Calu3 (cell line): Measurements from ENCODE around the gene DNAJC12. TPM values are rescaled to one million over a fixed set of nuclear protein-coding genes. Genes with fewer than 3 reads are reported as not detected.

ENCODE experiments used
- BruUV-seq: library from RNA; stranded (reverse); fragments of 400-500 nt; replicated peaks from 2 replicates; lab custom pipeline; 2021; lab: Mats Ljungman, UMichigan
- CTCF ChIA-PET: fragments of 300-600 bp; sonication (Branson Sonifier 250); formaldehyde crosslinking; loops from one replicate; lab custom pipeline; 2022; ENCODE audit warnings: antibody characterized with exemption; lab: Charles Lee
- DNase-seq: peaks from one replicate; pipeline ENCODE4 v3.0.0; 2022
- H3K27ac Mint-ChIP-seq: one replicate; pipeline ENCODE4 v1.8.0; 2022; ENCODE audit warnings: mixed read lengths; ENCODE audit not compliant: unreplicated experiment
- H3K27me3 Mint-ChIP-seq: one replicate; pipeline ENCODE4 v1.8.0; 2022; ENCODE audit warnings: mixed read lengths; ENCODE audit not compliant: unreplicated experiment
- H3K36me3 Mint-ChIP-seq: one replicate; pipeline ENCODE4 v1.8.0; 2022; ENCODE audit warnings: mild to moderate bottlenecking, moderate library complexity, mixed read lengths; ENCODE audit not compliant: insufficient read depth, unreplicated experiment
- H3K4me1 Mint-ChIP-seq: one replicate; pipeline ENCODE4 v1.8.0; 2022; ENCODE audit warnings: mild to moderate bottlenecking, low read depth, mixed read lengths; ENCODE audit not compliant: unreplicated experiment
- H3K4me3 Mint-ChIP-seq: one replicate; pipeline ENCODE4 v1.8.0; 2022; ENCODE audit warnings: mild to moderate bottlenecking, low read depth, moderate library complexity, mixed read lengths; ENCODE audit not compliant: unreplicated experiment
- H3K9me3 Mint-ChIP-seq: one replicate; pipeline ENCODE4 v1.8.0; 2022; ENCODE audit warnings: low read depth, mixed read lengths; ENCODE audit not compliant: unreplicated experiment
- intact Hi-C: fragments of 100-400 bp; cut with micrococcal nuclease; formaldehyde crosslinking; loops from one replicate; pipeline ENCODE4 v1.10.0; 2022; ENCODE audit not compliant: unreplicated experiment
- total RNA-seq: library from RNA; stranded (reverse); gene quantifications from 2 replicates; pipeline ENCODE4 v1.2.3, GENCODE V29; 2022
- TF ChIP-seq, protein P1 (sequence below): fragments of 200-600 bp; IDR thresholded peaks from one replicate; pipeline ENCODE4 v1.8.0; 2022; ENCODE audit warnings: antibody characterized with exemption; ENCODE audit not compliant: unreplicated experiment

DNAJC12 gene
- total RNA-seq, 1 experiment from 2014 or later, result 0.80 TPM

DNA sequence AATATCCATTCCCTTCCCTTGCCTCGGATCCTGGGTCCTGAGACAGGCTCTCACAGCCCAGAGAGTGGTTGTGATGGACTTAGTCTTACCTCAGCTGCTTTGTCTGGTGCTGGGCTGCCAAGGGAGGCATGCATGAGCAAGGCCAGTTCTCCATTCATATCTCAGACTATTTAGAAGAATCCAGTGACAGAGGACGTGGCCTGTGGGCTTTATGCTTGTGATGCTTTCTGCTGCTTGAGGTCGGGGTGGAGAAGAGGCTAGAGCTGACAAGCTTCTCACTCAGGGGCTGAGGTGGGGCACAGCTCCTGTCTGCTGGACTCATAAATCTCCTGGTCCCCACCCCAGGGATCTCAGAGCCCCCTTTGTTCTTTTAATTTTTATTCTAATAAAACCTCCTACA is 66.8 kb downstream of the DNAJC12 start:
- H3K36me3 Mint-ChIP-seq, result no peaks in the 10 kb centered on the region
- H3K27me3 Mint-ChIP-seq, result peaks cover 20% of the 10 kb centered on the region
- intact Hi-C loops, result loop anchor here (10.0 kb wide), 1 partner anchor 226 kb away; no protein-coding TSS in a partner anchor
- H3K9me3 Mint-ChIP-seq, result no peaks in the 10 kb centered on the region
- no TSS peak for BruUV-seq
- no peak overlapping the region for H3K4me3 Mint-ChIP-seq
- no peak overlapping the region for H3K27ac Mint-ChIP-seq
- no peaks in the 10 kb centered on the region for H3K4me1 Mint-ChIP-seq
- TF ChIP-seq, protein P1, sequence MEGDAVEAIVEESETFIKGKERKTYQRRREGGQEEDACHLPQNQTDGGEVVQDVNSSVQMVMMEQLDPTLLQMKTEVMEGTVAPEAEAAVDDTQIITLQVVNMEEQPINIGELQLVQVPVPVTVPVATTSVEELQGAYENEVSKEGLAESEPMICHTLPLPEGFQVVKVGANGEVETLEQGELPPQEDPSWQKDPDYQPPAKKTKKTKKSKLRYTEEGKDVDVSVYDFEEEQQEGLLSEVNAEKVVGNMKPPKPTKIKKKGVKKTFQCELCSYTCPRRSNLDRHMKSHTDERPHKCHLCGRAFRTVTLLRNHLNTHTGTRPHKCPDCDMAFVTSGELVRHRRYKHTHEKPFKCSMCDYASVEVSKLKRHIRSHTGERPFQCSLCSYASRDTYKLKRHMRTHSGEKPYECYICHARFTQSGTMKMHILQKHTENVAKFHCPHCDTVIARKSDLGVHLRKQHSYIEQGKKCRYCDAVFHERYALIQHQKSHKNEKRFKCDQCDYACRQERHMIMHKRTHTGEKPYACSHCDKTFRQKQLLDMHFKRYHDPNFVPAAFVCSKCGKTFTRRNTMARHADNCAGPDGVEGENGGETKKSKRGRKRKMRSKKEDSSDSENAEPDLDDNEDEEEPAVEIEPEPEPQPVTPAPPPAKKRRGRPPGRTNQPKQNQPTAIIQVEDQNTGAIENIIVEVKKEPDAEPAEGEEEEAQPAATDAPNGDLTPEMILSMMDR, result no peak
- no peak for DNase-seq
- CTCF ChIA-PET, result no interaction called here

DNA sequence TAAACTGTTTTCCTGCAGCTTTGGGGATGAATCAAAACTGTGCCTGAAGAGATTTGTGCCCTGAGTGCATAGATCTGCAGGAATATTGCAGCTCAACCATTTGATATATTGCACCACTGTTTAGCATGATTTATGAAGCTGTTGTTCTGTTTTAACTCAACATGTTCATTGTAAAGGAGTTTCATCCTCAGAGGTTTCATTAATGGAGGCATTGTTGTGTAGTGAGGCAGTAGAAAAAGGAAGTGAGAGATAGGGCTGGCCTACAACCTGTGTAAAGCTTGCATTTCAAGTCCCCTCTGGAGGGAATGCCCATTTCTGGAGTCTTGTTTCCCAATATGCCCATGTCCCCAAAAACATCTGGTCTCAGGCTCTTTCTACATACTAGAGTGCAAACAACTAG is 67.5 kb downstream of the DNAJC12 start:
- no peaks in the 10 kb centered on the region for H3K4me1 Mint-ChIP-seq
- CTCF ChIA-PET, result no interaction called here
- intact Hi-C loops, result loop anchor here (10.0 kb wide), 1 partner anchor 226 kb away; no protein-coding TSS in a partner anchor

GRCh38 chr10:67767244-67767643 is 70.7 kb downstream of the DNAJC12 start:
- CTCF ChIA-PET, result no interaction called here
- no peak for DNase-seq
- H3K4me1 Mint-ChIP-seq, result no peaks in the 10 kb centered on the region

More for the DNA sequence above, 67.5 kb downstream of the DNAJC12 start:
- no TSS peak for BruUV-seq
- no peak for DNase-seq
- Mint-ChIP-seq H3K36me3 (no peaks in the 10 kb centered on the region), H3K4me3 (no peak overlapping the region), H3K9me3 (no peaks in the 10 kb centered on the region), H3K27ac (no peak overlapping the region), H3K27me3 (peaks cover 20% of the 10 kb centered on the region)
- TF ChIP-seq, protein P1, result no peak

GRCh38 chr10:67764012-67764822 is 73.8 kb downstream of the DNAJC12 start:
- Mint-ChIP-seq H3K9me3 (no peaks in the 10 kb centered on the region), H3K27ac (peak overlapping the region; percentile 99), H3K4me3 (peak overlapping the region; percentile 71), H3K4me1 (no peaks in the 10 kb centered on the region), H3K27me3 (peaks cover 17% of the 10 kb centered on the region), H3K36me3 (peaks cover 20% of the 10 kb centered on the region)
- peak; percentile 96 for DNase-seq
- TF ChIP-seq, protein P1, result no peak
- CTCF ChIA-PET, result interaction anchor here (0.6 to 1.6 kb wide), 6 partner anchors 16 to 564 kb away, joined by 3 to 6 read pairs (median 4); partner anchors contain the start of gene DNAJC12
- intact Hi-C loops, result loop anchor here (1.0 kb wide), 1 partner anchor 67 kb away; no protein-coding TSS in a partner anchor
- no TSS peak for BruUV-seq

More at GRCh38 chr10:67767244-67767643, 70.7 kb downstream of the DNAJC12 start:
- TF ChIP-seq, protein P1, result no peak
- intact Hi-C loops, result no loop called here
- Mint-ChIP-seq H3K27me3 (peaks cover 20% of the 10 kb centered on the region), H3K36me3 (peaks cover 20% of the 10 kb centered on the region), H3K27ac (no peak overlapping the region), H3K9me3 (no peaks in the 10 kb centered on the region), H3K4me3 (no peak overlapping the region)
- BruUV-seq, result no TSS peak
